Lower lobe of right lung (tissue), 2 donors: ENCODE data around the gene ACSL3. TPM values are rescaled to one million over a fixed set of nuclear protein-coding genes. Genes with fewer than 3 reads are reported as not detected.

Experiments
- ATAC-seq, 2 donors: fragments of 200-7000 bp; cut with Tn5 transposase; one replicate each; pipeline ENCODE4 v1.9.1; 2020 to 2022; ENCODE audit warnings: mild to moderate bottlenecking in 2 of 2, moderate library complexity in 2 of 2
- DNase-seq: peaks from one replicate; pipeline ENCODE4 v3.0.0-alpha.2; 2020
- H3K27ac ChIP-seq: fragments of 200-600 bp; one replicate; pipeline ENCODE4 v1.8.0; 2022
- H3K27me3 ChIP-seq: fragments of 200-600 bp; one replicate; pipeline ENCODE4 v1.8.0; 2022; ENCODE audit warnings: low read depth
- H3K36me3 ChIP-seq: fragments of 200-600 bp; one replicate; pipeline ENCODE4 v1.8.0; 2022; ENCODE audit warnings: mild to moderate bottlenecking
- H3K4me1 ChIP-seq: fragments of 200-600 bp; one replicate; pipeline ENCODE4 v1.8.0; 2022
- H3K4me3 ChIP-seq: fragments of 200-600 bp; one replicate; pipeline ENCODE4 v1.8.0; 2022; ENCODE audit warnings: mild to moderate bottlenecking
- H3K9me3 ChIP-seq: fragments of 200-600 bp; one replicate; pipeline ENCODE4 v1.8.0; 2022
- CTCF ChIP-seq: fragments of 200-600 bp; IDR thresholded peaks from one replicate; pipeline ENCODE4 v1.8.0; 2022; ENCODE audit warnings: antibody characterized with exemption, mild to moderate bottlenecking
- intact Hi-C: fragments of 100-400 bp; cut with DNase I; formaldehyde crosslinking; loops from one replicate; pipeline ENCODE4 v1.11.0; 2022
- total RNA-seq: library from RNA; stranded (reverse); fragmentation: NEBNext Ultra II Directional; extraction: Animal tissue kit (Norgen Biotek cat#: 25700); gene quantifications from one replicate; pipeline ENCODE4 v1.2.1, GENCODE V29; 2021
- donor health status: DM: no; HTN: yes; CAD: no; lungs with severe emphysema.

The ACSL3 gene
- total RNA-seq, 1 donor from 2014 or later: 74.2 TPM

- ATAC-seq (no peak), DNase-seq (no peak)
- no peak overlapping the region for H3K27ac ChIP-seq
- no peaks in the 10 kb centered on the region for H3K27me3 ChIP-seq
- no peaks in the 10 kb centered on the region for H3K4me1 ChIP-seq
- TF ChIP-seq CTCF: no peak
- H3K9me3 ChIP-seq: no peaks in the 10 kb centered on the region
- H3K4me3 ChIP-seq: no peak overlapping the region
- H3K36me3 ChIP-seq: peaks cover 77% of the 10 kb centered on the region
- intact Hi-C loops: no loop called here
These were observed 70.8 kb downstream of the ACSL3 start for GRCh38 chr2:222931659-222932058.

- ATAC-seq (no peak), DNase-seq (no peak)
- H3K4me1 ChIP-seq: no peaks in the 10 kb centered on the region
- H3K4me3 ChIP-seq: no peak overlapping the region
- peaks cover 66% of the 10 kb centered on the region for H3K36me3 ChIP-seq
- intact Hi-C loops: no loop called here
- no peak overlapping the region for H3K27ac ChIP-seq
- TF ChIP-seq CTCF: no peak
- no peaks in the 10 kb centered on the region for H3K27me3 ChIP-seq
- peaks cover 8% of the 10 kb centered on the region for H3K9me3 ChIP-seq
These were observed 72.6 kb downstream of the ACSL3 start for GRCh38 chr2:222933458-222933857.

GRCh38 chr2:222935688-222936298, 75.0 kb downstream of the ACSL3 start:
- ATAC-seq: no peak
- no peak for DNase-seq
- Histone ChIP-seq H3K36me3 (peaks cover 68% of the 10 kb centered on the region), H3K27ac (no peak overlapping the region), H3K27me3 (no peaks in the 10 kb centered on the region), H3K4me3 (no peak overlapping the region), H3K4me1 (no peaks in the 10 kb centered on the region), H3K9me3 (peaks cover 15% of the 10 kb centered on the region)
- intact Hi-C loops: no loop called here
- no peak for TF ChIP-seq CTCF

- no peak for TF ChIP-seq CTCF
- Histone ChIP-seq H3K36me3 (peaks cover 67% of the 10 kb centered on the region), H3K27ac (no peak overlapping the region), H3K9me3 (peaks cover 15% of the 10 kb centered on the region), H3K4me1 (no peaks in the 10 kb centered on the region), H3K4me3 (no peak overlapping the region), H3K27me3 (no peaks in the 10 kb centered on the region)
- intact Hi-C loops: no loop called here
- DNase-seq (no peak), ATAC-seq (no peak)
These were observed 75.9 kb downstream of the ACSL3 start for GRCh38 chr2:222936705-222937104.

GRCh38 chr2:222938327-222938726, 77.5 kb downstream of the ACSL3 start:
- H3K27ac ChIP-seq: no peak overlapping the region
- intact Hi-C loops: no loop called here
- H3K36me3 ChIP-seq: peaks cover 56% of the 10 kb centered on the region
- TF ChIP-seq CTCF: no peak
- no peak overlapping the region for H3K4me3 ChIP-seq
- DNase-seq: no peak
- H3K9me3 ChIP-seq: peaks cover 15% of the 10 kb centered on the region
- no peaks in the 10 kb centered on the region for H3K27me3 ChIP-seq
- no peak for ATAC-seq
- no peaks in the 10 kb centered on the region for H3K4me1 ChIP-seq
